ENCODE results near the gene DLX5.

DNA sequence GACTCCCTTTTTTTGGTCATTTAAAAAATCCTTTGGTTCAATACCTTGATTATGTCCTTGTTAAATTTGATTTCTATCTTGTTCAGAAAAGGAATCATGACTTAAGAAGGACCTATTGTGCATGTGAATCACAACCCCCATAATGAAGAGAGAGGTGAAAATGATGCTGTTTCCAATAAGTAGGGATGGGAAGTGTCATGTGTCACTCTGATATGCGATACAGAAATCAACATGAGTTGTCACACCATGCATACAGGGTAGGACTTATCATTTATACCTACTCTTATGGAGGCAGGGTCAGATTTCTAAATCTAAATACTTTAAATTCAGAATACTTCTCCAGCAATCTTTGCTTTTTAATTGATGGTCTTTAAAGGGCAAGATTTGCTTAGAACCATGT is 38.6 kb downstream of the DLX5 start:
- TF ChIP-seq, protein P1, sequence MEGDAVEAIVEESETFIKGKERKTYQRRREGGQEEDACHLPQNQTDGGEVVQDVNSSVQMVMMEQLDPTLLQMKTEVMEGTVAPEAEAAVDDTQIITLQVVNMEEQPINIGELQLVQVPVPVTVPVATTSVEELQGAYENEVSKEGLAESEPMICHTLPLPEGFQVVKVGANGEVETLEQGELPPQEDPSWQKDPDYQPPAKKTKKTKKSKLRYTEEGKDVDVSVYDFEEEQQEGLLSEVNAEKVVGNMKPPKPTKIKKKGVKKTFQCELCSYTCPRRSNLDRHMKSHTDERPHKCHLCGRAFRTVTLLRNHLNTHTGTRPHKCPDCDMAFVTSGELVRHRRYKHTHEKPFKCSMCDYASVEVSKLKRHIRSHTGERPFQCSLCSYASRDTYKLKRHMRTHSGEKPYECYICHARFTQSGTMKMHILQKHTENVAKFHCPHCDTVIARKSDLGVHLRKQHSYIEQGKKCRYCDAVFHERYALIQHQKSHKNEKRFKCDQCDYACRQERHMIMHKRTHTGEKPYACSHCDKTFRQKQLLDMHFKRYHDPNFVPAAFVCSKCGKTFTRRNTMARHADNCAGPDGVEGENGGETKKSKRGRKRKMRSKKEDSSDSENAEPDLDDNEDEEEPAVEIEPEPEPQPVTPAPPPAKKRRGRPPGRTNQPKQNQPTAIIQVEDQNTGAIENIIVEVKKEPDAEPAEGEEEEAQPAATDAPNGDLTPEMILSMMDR (conservative IDR thresholded peaks at IDR 0.05), result no peak
- TF ChIP-seq EZH2 (IDR thresholded peaks at IDR 0.05; ENCODE audit: low read depth), result no peak
